Transverse colon (tissue), 4 donors: ENCODE data around the gene PDE4D.

Experiments used
- EP300 ChIP-seq: sonication (generic); formaldehyde crosslinking; IDR thresholded peaks from one replicate; pipeline ENCODE4 v1.6.1; 2017; ENCODE audit warnings: antibody characterized with exemption, low read depth
- POLR2A ChIP-seq: fragments of 450-650 bp; IDR thresholded peaks from one replicate; pipeline ENCODE4 v1.6.1; 2016; ENCODE audit warnings: antibody characterized with exemption, mild to moderate bottlenecking, moderate library complexity
- POLR2AphosphoS5 ChIP-seq, 3 donors: sonication (generic); formaldehyde crosslinking; IDR thresholded peaks; one replicate each; pipeline ENCODE4 v1.6.1; 2016; ENCODE audit warnings: antibody characterized with exemption in 3 of 3
- TF ChIP-seq, protein P1 (sequence below), 5 experiments: fragments of 200-600 bp in 3 of 5; fragments of 450-650 bp in 2 of 5; sonication (generic) in 3 of 5; IDR thresholded peaks; 1 replicate in 2 of 5; 2 replicates in 3 of 5; pipeline ENCODE4 v1.5.1; 2016 to 2017; ENCODE audit warnings: antibody characterized with exemption in 5 of 5, inconsistent platforms in 3 of 5, mild to moderate bottlenecking in 2 of 5, moderate library complexity in 1 of 5

DNA sequence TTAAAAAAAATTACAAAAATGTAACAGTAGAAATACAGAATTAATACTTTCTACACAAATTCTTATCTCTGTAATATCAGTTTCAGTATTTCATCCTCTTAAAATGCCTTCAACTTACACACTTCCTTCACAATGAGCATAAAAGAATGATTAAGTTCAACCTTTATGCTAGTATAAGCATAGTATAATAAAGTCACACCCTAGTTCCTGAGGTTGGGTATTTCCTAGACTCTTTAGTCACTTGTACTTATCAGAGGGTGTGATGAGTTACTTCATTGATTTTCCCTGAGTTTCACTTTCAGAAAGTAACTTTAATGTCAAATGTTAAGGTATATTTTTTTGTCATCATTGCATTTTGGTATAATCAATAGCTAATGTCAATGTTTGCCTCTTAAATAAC is 302.4 kb downstream of the PDE4D start:
- TF ChIP-seq, protein P1, sequence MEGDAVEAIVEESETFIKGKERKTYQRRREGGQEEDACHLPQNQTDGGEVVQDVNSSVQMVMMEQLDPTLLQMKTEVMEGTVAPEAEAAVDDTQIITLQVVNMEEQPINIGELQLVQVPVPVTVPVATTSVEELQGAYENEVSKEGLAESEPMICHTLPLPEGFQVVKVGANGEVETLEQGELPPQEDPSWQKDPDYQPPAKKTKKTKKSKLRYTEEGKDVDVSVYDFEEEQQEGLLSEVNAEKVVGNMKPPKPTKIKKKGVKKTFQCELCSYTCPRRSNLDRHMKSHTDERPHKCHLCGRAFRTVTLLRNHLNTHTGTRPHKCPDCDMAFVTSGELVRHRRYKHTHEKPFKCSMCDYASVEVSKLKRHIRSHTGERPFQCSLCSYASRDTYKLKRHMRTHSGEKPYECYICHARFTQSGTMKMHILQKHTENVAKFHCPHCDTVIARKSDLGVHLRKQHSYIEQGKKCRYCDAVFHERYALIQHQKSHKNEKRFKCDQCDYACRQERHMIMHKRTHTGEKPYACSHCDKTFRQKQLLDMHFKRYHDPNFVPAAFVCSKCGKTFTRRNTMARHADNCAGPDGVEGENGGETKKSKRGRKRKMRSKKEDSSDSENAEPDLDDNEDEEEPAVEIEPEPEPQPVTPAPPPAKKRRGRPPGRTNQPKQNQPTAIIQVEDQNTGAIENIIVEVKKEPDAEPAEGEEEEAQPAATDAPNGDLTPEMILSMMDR (IDR thresholded peaks at IDR 0.05): no peak
- TF ChIP-seq POLR2A (peak; percentile 40), POLR2AphosphoS5 (IDR thresholded peaks at IDR 0.05) (peak in 2 of 3 donors; percentile 59 to 68), EP300 (no peak)
